AG09309 (cell line): ENCODE data around the gene EYS.

Source experiments
- DNase-seq: peaks from one replicate; pipeline ENCODE4 v3.0.0-alpha.2; 2010; ENCODE audit warnings: low read depth
- H3K4me3 ChIP-seq: 2 replicates; pipeline ENCODE4 v1.5.1; 2011; ENCODE audit warnings: mild to moderate bottlenecking, low read depth, low read length, moderate library complexity; ENCODE audit not compliant: control insufficient read depth
- TF ChIP-seq, protein P1 (sequence below): IDR thresholded peaks from 2 replicates; pipeline ENCODE4 v1.5.1; 2011; ENCODE audit warnings: mild to moderate bottlenecking, low read depth, low read length, inconsistent platforms; ENCODE audit not compliant: insufficient read depth, control insufficient read depth; ENCODE audit errors: missing control alignments

EYS gene

DNA sequence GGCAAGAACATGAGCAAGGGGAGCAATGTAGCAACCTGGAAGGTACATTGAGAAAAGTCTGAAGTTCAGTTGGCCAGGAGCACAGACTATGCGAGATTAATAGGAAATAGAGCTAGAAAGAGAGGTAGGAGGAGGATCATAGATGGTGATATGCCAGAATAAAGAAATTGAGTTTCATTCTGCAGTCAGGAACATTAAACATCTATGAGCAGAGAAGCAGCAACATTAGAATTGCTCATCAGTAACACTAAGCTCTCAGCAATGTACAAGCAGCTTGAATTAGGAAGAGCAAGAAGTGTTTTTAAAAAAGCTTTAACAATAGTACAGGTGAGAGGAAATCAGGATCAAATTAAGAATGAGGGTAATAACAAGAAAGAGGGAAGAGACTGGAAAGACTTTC is 1603.5 kb downstream of the EYS start:
- H3K4me3 ChIP-seq = no peak overlapping the region
- no peak for DNase-seq
- TF ChIP-seq, protein P1, sequence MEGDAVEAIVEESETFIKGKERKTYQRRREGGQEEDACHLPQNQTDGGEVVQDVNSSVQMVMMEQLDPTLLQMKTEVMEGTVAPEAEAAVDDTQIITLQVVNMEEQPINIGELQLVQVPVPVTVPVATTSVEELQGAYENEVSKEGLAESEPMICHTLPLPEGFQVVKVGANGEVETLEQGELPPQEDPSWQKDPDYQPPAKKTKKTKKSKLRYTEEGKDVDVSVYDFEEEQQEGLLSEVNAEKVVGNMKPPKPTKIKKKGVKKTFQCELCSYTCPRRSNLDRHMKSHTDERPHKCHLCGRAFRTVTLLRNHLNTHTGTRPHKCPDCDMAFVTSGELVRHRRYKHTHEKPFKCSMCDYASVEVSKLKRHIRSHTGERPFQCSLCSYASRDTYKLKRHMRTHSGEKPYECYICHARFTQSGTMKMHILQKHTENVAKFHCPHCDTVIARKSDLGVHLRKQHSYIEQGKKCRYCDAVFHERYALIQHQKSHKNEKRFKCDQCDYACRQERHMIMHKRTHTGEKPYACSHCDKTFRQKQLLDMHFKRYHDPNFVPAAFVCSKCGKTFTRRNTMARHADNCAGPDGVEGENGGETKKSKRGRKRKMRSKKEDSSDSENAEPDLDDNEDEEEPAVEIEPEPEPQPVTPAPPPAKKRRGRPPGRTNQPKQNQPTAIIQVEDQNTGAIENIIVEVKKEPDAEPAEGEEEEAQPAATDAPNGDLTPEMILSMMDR = no peak

DNA sequence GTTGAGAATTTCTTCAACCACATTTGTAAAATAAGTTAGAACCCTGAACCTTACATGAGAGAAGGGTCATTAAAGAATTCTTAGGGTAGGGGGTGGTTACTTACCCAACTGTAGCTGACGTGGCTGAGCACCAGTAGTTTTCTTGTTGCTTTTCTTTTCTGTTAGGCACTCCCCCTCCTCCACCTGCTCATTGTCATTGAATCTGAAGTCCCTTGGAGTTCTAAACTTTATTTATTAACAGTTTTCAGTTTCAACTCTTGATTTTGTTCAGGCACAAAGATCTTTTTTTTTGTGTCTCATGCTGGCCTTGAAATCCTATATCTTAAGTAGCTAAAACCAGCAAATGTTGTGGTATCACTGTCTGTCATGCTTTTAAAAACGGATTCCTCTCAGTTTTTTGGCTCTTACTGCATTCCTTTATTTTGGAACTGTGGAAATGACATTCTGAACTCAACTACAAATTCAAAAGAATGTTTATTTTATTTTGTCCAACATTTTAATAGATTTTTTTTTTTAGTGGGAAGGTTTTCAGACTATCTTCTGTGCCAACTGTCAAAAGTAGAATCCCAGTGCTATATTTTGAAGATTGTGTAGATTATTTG is 1606.2 kb downstream of the EYS start:
- no peak for DNase-seq
- TF ChIP-seq, protein P1 = no peak
- H3K4me3 ChIP-seq = no peak overlapping the region

DNA sequence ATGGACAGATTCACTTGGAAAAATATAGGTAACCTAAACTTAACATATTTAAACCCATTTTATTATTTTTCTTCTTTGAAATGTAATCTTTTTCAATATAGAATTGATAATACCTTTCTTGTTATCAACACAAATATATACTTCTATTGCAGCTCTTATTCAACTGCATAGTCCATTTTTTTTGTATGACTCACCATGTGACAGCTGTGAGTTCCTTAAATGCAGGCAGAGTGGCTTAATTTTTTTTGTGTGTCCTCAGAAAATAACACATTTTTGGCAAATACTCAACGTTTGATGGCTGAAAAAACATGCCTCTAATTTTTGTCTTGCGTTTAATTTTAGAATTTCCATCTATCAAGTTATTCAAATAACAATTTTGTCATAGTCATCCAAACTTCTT is 1616.7 kb downstream of the EYS start:
- H3K4me3 ChIP-seq = no peak overlapping the region
- DNase-seq = no peak
- TF ChIP-seq, protein P1 = no peak

DNA sequence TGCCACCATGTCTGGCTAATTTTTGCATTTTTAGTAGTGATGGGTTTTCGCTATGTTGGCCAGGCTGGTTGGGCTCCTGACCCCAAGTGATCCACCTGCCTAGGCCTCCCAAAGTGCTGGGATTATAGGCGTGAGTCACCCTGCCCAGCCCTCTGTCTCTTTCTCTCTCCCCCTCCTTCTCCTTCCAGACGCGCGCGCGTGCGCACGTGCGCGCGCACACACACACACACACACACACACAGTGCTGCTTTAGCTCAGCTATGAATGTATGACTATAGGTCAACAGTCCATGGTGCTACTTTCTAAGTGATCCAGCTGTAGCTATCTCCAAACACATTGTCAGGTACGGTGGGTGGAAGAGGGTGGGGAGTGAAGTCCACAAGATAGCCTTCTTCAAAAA is 1621.9 kb downstream of the EYS start:
- H3K4me3 ChIP-seq = no peak overlapping the region
- DNase-seq = no peak
- TF ChIP-seq, protein P1 = no peak

DNA sequence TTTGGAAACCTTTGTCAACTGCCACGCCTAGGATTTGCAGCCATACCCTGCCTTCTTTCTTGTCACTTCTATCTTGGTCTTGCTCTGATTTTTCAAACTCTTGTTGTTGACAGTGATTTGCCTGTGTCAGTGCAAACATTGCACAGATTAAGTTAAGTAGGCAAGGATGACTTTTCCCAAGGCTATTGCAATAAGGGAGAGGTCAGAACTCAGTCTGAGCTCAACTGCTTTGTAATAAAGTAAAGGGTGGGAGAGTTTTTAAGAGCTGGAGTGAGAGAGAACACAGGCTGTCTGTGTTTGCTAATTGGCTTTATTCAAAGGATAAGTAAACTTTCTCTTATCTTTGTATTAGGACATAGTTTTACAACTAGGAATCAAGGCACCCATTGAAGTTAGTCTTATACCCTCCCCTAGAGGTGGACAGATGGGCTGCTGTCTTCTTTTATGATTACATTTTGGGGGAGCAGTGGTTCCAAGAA is 1622.8 kb downstream of the EYS start:
- TF ChIP-seq, protein P1 = no peak
- H3K4me3 ChIP-seq = no peak overlapping the region
- DNase-seq = no peak

DNA sequence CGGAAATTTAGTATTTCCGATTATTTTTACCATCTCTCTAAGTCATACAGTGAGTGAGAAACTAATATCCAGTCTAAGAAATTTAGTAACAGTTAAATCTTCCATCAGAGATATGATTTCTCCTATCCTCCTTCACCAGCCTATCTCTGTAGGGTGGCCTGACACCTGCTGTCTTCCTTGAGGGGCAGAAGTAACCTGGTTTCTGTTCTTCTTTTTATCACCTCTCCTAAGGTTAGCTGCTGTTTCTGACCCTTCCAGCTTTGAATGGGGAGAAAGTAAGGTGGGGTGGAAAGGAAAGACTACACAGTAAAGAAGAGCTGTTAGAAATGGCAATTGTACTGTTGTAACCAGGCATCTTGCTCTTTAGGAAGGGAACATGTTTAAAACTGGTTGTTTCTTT is 1623.8 kb downstream of the EYS start:
- TF ChIP-seq, protein P1 = no peak
- no peak for DNase-seq
- H3K4me3 ChIP-seq = no peak overlapping the region
